ENCODE measurements around the gene ANKRD31.
"Not testable (repeated sequence)": the region's sequence is repeated elsewhere in the genome, so short reads cannot be mapped to it uniquely, and the experiment has no call there.

ANKRD31 gene

GRCh38 chr5:75214928-75215327 is 21.8 kb downstream of the ANKRD31 start:
- no peak for DNase-seq

GRCh38 chr5:75214409-75214808 is 22.3 kb downstream of the ANKRD31 start:
- no peak for DNase-seq

- DNase-seq = no peak
These were observed 33.1 kb downstream of the ANKRD31 start for GRCh38 chr5:75203604-75204003.

- DNase-seq = no peak
These were observed 33.7 kb downstream of the ANKRD31 start for GRCh38 chr5:75202935-75203334.

- DNase-seq = no peak
These were observed 35.9 kb downstream of the ANKRD31 start for GRCh38 chr5:75200776-75201175.

GRCh38 chr5:75199946-75200345 is 36.7 kb downstream of the ANKRD31 start:
- no peak for DNase-seq

GRCh38 chr5:75199071-75199470 is 37.6 kb downstream of the ANKRD31 start:
- no peak for DNase-seq

GRCh38 chr5:75197745-75198144 is 38.9 kb downstream of the ANKRD31 start:
- DNase-seq = no peak

- peak; percentile 53 for DNase-seq
These were observed 43.9 kb downstream of the ANKRD31 start for GRCh38 chr5:75192804-75193203.

- DNase-seq = no peak
These were observed 44.4 kb downstream of the ANKRD31 start for GRCh38 chr5:75192264-75192663.

- DNase-seq = no peak
These were observed 46.5 kb downstream of the ANKRD31 start for GRCh38 chr5:75190227-75190626.

GRCh38 chr5:75189353-75189752 is 47.3 kb downstream of the ANKRD31 start:
- DNase-seq = no peak

GRCh38 chr5:75185763-75186162 is 50.9 kb downstream of the ANKRD31 start:
- DNase-seq = no peak

- not testable (repeated sequence) for DNase-seq
These were observed 60.7 kb downstream of the ANKRD31 start for GRCh38 chr5:75176009-75176408.

GRCh38 chr5:75174872-75175271 is 61.8 kb downstream of the ANKRD31 start:
- DNase-seq = not testable (repeated sequence)

GRCh38 chr5:75169516-75169915 is 67.2 kb downstream of the ANKRD31 start:
- DNase-seq = no peak

- DNase-seq = no peak
These were observed 68.5 kb downstream of the ANKRD31 start for GRCh38 chr5:75168026-75168735.

- no peak for DNase-seq
These were observed 69.3 kb downstream of the ANKRD31 start for GRCh38 chr5:75167345-75167744.

GRCh38 chr5:75161508-75161907 is 75.2 kb downstream of the ANKRD31 start:
- not testable (repeated sequence) for DNase-seq

- no peak for DNase-seq
These were observed 80.1 kb downstream of the ANKRD31 start for GRCh38 chr5:75156585-75156984.

GRCh38 chr5:75152860-75153259 is 83.8 kb downstream of the ANKRD31 start:
- DNase-seq = no peak

GRCh38 chr5:75148051-75148450 is 88.6 kb downstream of the ANKRD31 start:
- DNase-seq = no peak

GRCh38 chr5:75142566-75143136 is 94.0 kb downstream of the ANKRD31 start:
- DNase-seq = no peak

GRCh38 chr5:75140277-75140676 is 96.4 kb downstream of the ANKRD31 start:
- DNase-seq = no peak

GRCh38 chr5:75138689-75139088 is 98.0 kb downstream of the ANKRD31 start:
- DNase-seq = no peak

Data from stimulated activated CD4-positive, alpha-beta T cell treated with anti-CD3 and anti-CD28 coated beads, Interleukin-1b, Interleukin-23, amount 100 ng/mL, for 48 hours (primary cell).